Panc1 (cell line): ENCODE data around the gene CNST.

Experiments used
- CTCF ChIP-seq: fragments of 450-650 bp; IDR thresholded peaks from 2 replicates; pipeline ENCODE4 v1.5.1; 2017; ENCODE audit warnings: mild to moderate bottlenecking
- POLR2AphosphoS5 ChIP-seq: IDR thresholded peaks from 2 replicates; pipeline ENCODE4 v1.6.1; 2012; ENCODE audit warnings: mild to moderate bottlenecking, low read depth, low read length, moderate library complexity

GRCh38 chr1:246592695-246593094 lies 26.4 kb downstream of the CNST start:
- TF ChIP-seq POLR2AphosphoS5, result no peak
- TF ChIP-seq CTCF, result no peak
